GM19372 (cell line): Measurements from ENCODE around the gene C19orf85.

ENCODE experiments used
- ATAC-seq: cut with Tn5 transposase; IDR thresholded peaks from one replicate; pipeline ENCODE4 v1.9.1; 2021; ENCODE audit warnings: mild to moderate bottlenecking, low read depth, moderate library complexity; ENCODE audit not compliant: unreplicated experiment

C19orf85 gene

GRCh38 chr19:55490478-55491432, 26.2 kb upstream of the C19orf85 start:
- ATAC-seq, result no peak

GRCh38 chr19:55489711-55490477, 25.3 kb upstream of the C19orf85 start:
- ATAC-seq, result no peak

GRCh38 chr19:55488986-55489710, 24.6 kb upstream of the C19orf85 start:
- no peak for ATAC-seq

GRCh38 chr19:55487924-55488687, 23.6 kb upstream of the C19orf85 start, which contains the start of gene SSC5D:
Gene SSC5D (plus strand): TSS chr19:55488436. CDS start chr19:55488590, 154 bp downstream.
- ATAC-seq, result no peak

- no peak for ATAC-seq
Observed at GRCh38 chr19:55486971-55487923, 22.7 kb upstream of the C19orf85 start.

GRCh38 chr19:55486043-55486970, 21.8 kb upstream of the C19orf85 start:
- ATAC-seq, result no peak

- ATAC-seq, result no peak
Observed at GRCh38 chr19:55485439-55486011, 21.0 kb upstream of the C19orf85 start.

GRCh38 chr19:55484593-55485438, 20.3 kb upstream of the C19orf85 start, which contains the start of gene NAT14:
Gene NAT14 (plus strand): TSS chr19:55485188. CDS start chr19:55485709, 521 bp downstream.
- no peak for ATAC-seq

- ATAC-seq, result no peak
Observed at GRCh38 chr19:55483706-55484592, 19.4 kb upstream of the C19orf85 start.

- ATAC-seq, result no peak
Observed at GRCh38 chr19:55482967-55483705, 18.6 kb upstream of the C19orf85 start.

GRCh38 chr19:55482156-55482961, 17.8 kb upstream of the C19orf85 start:
- no peak for ATAC-seq

- ATAC-seq, result no peak
Observed at GRCh38 chr19:55481794-55482155, 17.2 kb upstream of the C19orf85 start.

- no peak for ATAC-seq
Observed at GRCh38 chr19:55481148-55481793, 16.7 kb upstream of the C19orf85 start.
